GM12875 (cell line): ENCODE data around the gene ZFP3.
"Not testable (repeated sequence)": the region's sequence is repeated elsewhere in the genome, so short reads cannot be mapped to it uniquely, and the experiment has no call there.

ENCODE experiments used
- H3K4me3 ChIP-seq: one replicate; pipeline ENCODE4 v1.5.1; 2011; ENCODE audit warnings: low read depth, low read length, control low read depth
- CTCF ChIP-seq: IDR thresholded peaks from 2 replicates; pipeline ENCODE4 v1.5.1; 2011; ENCODE audit warnings: low read depth, mild to moderate bottlenecking, control low read depth, inconsistent platforms, low read length, moderate library complexity, borderline replicate concordance; ENCODE audit not compliant: insufficient read depth

Gene ZFP3

GRCh38 chr17:5121186-5121841, 43.0 kb downstream of the ZFP3 start:
- H3K4me3 ChIP-seq = no peak overlapping the region
- TF ChIP-seq CTCF = no peak

- not testable (repeated sequence) for H3K4me3 ChIP-seq
These were observed 43.8 kb downstream of the ZFP3 start for GRCh38 chr17:5122056-5122455.

GRCh38 chr17:5122586-5123342, 44.5 kb downstream of the ZFP3 start:
- H3K4me3 ChIP-seq = no peak overlapping the region
- TF ChIP-seq CTCF = no peak

- no peak for TF ChIP-seq CTCF
- H3K4me3 ChIP-seq = no peak overlapping the region
These were observed 45.3 kb downstream of the ZFP3 start for GRCh38 chr17:5123343-5124124.

GRCh38 chr17:5124125-5124760, 46.0 kb downstream of the ZFP3 start:
- H3K4me3 ChIP-seq = not testable (repeated sequence)

- not testable (repeated sequence) for H3K4me3 ChIP-seq
These were observed 46.6 kb downstream of the ZFP3 start for GRCh38 chr17:5124896-5125295.

- no peak for TF ChIP-seq CTCF
- H3K4me3 ChIP-seq = no peak overlapping the region
These were observed 48.6 kb downstream of the ZFP3 start for GRCh38 chr17:5126719-5127488.

- no peak for TF ChIP-seq CTCF
These were observed 49.6 kb downstream of the ZFP3 start for GRCh38 chr17:5127910-5128309.

GRCh38 chr17:5128387-5128786, 50.1 kb downstream of the ZFP3 start:
- H3K4me3 ChIP-seq = not testable (repeated sequence)

More at GRCh38 chr17:5127910-5128309, 49.6 kb downstream of the ZFP3 start:
- H3K4me3 ChIP-seq = no peak overlapping the region
